WTC11 (cell line): ENCODE results near the gene COL18A1.

ENCODE experiments used
- ATF1 ChIP-seq: sonication (generic); formaldehyde crosslinking; IDR thresholded peaks from 2 replicates; pipeline ENCODE4 v1.8.1; 2023; ENCODE audit warnings: mild to moderate bottlenecking, moderate library complexity, missing genetic modification reagents
- CBFB ChIP-seq: sonication (generic); formaldehyde crosslinking; IDR thresholded peaks from 2 replicates; pipeline ENCODE4 v1.8.1; 2022; ENCODE audit warnings: mild to moderate bottlenecking, low read depth, missing genetic modification reagents
- FOXJ3 ChIP-seq: sonication (generic); formaldehyde crosslinking; IDR thresholded peaks from 2 replicates; pipeline ENCODE4 v1.9.0; 2021; ENCODE audit warnings: missing genetic modification reagents, mild to moderate bottlenecking, borderline replicate concordance
- GABPB1 ChIP-seq: sonication (generic); formaldehyde crosslinking; IDR thresholded peaks from 2 replicates; pipeline ENCODE4 v1.8.1; 2023; ENCODE audit warnings: mild to moderate bottlenecking, missing genetic modification reagents
- TF ChIP-seq, protein P1 (sequence below): sonication (generic); formaldehyde crosslinking; IDR thresholded peaks from 2 replicates; pipeline ENCODE4 v1.8.0; 2023; ENCODE audit warnings: missing genetic modification reagents
- TF ChIP-seq, protein P2 (sequence below): fragments of 200-600 bp; IDR thresholded peaks from 2 replicates; pipeline ENCODE4 v1.8.0; 2022; ENCODE audit warnings: antibody characterized with exemption

DNA sequence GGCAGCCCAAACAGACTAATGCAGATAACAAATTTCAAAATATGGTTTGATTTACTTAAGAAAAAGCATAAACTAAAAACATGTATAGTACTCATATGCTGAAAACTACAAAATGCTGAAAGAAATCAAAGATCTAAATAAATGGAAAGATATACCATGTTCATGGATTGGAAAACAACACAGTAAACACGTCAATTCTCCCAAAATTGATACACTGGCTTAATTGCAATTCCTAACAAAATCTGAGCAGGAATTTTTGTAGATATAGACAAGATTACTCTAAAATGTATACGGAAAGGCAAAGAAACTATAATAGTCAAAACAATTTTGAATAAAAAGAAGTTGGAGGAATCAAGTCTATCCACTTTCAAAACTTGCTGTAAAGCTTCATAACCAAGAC lies 116.3 kb downstream of the COL18A1 start:
- TF ChIP-seq FOXJ3 (CRISPR knock-in tag): no peak
- no peak for TF ChIP-seq GABPB1 (CRISPR knock-in tag)
- no peak for TF ChIP-seq CBFB
- TF ChIP-seq, protein P1, sequence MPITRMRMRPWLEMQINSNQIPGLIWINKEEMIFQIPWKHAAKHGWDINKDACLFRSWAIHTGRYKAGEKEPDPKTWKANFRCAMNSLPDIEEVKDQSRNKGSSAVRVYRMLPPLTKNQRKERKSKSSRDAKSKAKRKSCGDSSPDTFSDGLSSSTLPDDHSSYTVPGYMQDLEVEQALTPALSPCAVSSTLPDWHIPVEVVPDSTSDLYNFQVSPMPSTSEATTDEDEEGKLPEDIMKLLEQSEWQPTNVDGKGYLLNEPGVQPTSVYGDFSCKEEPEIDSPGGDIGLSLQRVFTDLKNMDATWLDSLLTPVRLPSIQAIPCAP: no peak
- TF ChIP-seq, protein P2, sequence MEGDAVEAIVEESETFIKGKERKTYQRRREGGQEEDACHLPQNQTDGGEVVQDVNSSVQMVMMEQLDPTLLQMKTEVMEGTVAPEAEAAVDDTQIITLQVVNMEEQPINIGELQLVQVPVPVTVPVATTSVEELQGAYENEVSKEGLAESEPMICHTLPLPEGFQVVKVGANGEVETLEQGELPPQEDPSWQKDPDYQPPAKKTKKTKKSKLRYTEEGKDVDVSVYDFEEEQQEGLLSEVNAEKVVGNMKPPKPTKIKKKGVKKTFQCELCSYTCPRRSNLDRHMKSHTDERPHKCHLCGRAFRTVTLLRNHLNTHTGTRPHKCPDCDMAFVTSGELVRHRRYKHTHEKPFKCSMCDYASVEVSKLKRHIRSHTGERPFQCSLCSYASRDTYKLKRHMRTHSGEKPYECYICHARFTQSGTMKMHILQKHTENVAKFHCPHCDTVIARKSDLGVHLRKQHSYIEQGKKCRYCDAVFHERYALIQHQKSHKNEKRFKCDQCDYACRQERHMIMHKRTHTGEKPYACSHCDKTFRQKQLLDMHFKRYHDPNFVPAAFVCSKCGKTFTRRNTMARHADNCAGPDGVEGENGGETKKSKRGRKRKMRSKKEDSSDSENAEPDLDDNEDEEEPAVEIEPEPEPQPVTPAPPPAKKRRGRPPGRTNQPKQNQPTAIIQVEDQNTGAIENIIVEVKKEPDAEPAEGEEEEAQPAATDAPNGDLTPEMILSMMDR: no peak
- no peak for TF ChIP-seq ATF1 (CRISPR knock-in tag)
